NB4 (cell line): ENCODE results near the gene MBNL1.

Experiments
- CTCF ChIP-seq: IDR thresholded peaks from one replicate; pipeline ENCODE4 v1.5.1; 2012; ENCODE audit warnings: low read depth, low read length
- MYC ChIP-seq: IDR thresholded peaks from 2 replicates; pipeline ENCODE4 v1.6.1; 2011; ENCODE audit warnings: low read depth, low read length
- POLR2A ChIP-seq: IDR thresholded peaks from 2 replicates; pipeline ENCODE4 v1.6.1; 2011; ENCODE audit warnings: mild to moderate bottlenecking; ENCODE audit not compliant: insufficient read length; ENCODE audit errors: extremely low read depth

GRCh38 chr3:152253514-152253913 lies 15.2 kb upstream of the MBNL1 start:
- TF ChIP-seq CTCF (no peak), POLR2A (no peak), MYC (no peak)
